Measurements from ENCODE around the gene MPRIP. TPM values are rescaled to one million over a fixed set of nuclear protein-coding genes. Genes with fewer than 3 reads are reported as not detected.
"Not testable (repeated sequence)": the region's sequence is repeated elsewhere in the genome, so short reads cannot be mapped to it uniquely, and the experiment has no call there.

Gene MPRIP
- 100 to 1,000 TPM; 219 to 234 TPM for total RNA-seq
- 10 to 100 TPM; 16.9 to 28.3 (median 26.4) TPM for polyA plus RNA-seq
- 155 to 396 (median 234) reads per million in 6 experiments for total RNA-seq

DNA sequence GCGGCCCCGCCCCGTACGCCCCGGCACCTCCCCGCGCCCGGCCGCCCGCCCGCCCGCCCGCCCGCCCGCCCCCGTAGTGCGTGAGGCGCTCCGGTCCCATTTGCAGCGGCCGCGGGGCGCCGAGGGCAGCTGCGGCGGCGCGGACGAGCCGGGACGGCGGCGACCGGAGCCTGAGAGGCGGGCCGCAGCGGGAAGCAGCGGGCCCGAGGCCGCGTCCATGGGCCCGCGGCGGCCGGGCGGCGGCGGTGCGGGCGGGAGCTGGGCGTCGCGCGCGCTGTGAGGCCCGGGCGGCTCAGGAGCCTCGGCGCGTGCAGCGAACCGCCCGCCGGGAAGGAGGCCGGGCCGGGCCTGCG, at the start of gene MPRIP:
Gene MPRIP (plus strand): TSS at position 74 of the 353 bp plus-strand sequence. CDS start 392 bp downstream, outside the sequence.
- peak within 1 kb of the TSS; percentile 91 to 97 (median 95) for H3K4me3 Mint-ChIP-seq
- H3K4me1 Mint-ChIP-seq, result peaks cover 26 to 52% (median 49%) of the 10 kb centered on the region in 4 donors
- peak within 1 kb of the TSS; percentile 79 to 96 (median 90) for H3K27ac Mint-ChIP-seq
- peak in 1 of 2 donors; percentile 32 for ATAC-seq
- POLR2A ChIA-PET, result interaction anchor here (0.6 to 1.0 kb wide), 3 partner anchors 15 to 1272 kb away, joined by 3 read pairs; partner anchors contain the start of gene TOP3A
- DNase-seq, result peak in 1 of 10 donors; percentile 27
- no peaks in the 10 kb centered on the region for H3K9me3 Mint-ChIP-seq
- no peaks in the 10 kb centered on the region for H3K36me3 Mint-ChIP-seq
- no peaks in the 10 kb centered on the region for H3K27me3 Mint-ChIP-seq

GRCh38 chr17:16994631-16995030, 47.6 kb upstream of the MPRIP start:
- no peak overlapping the region for H3K27ac Mint-ChIP-seq

DNA sequence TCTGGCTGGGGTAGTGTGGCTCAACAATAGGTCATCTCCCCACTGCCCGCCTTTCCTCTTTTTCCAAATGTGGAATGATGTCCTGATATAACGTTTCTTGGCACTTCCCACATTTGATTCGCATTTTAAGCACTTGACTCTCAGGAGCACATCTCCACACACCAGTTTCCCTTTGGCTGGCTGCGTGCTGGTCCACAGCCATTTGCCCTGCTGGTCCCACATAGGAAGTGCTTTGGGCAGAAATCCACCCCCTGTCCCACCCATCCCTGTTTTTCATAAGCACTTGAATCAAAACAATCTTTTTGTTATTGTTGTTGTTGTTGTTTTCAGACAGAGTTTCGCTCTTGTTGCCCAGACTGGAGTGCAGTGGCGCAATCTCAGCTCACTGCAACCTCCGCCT, 46.3 kb upstream of the MPRIP start:
- POLR2A ChIA-PET, result no interaction called here
- Mint-ChIP-seq H3K4me3 (no peak overlapping the region), H3K9me3 (no peaks in the 10 kb centered on the region), H3K36me3 (no peaks in the 10 kb centered on the region), H3K27me3 (no peaks in the 10 kb centered on the region), H3K4me1 (peaks cover 0 to 6% (median 4%) of the 10 kb centered on the region in 4 donors), H3K27ac (no peak overlapping the region)
- DNase-seq (no peak), ATAC-seq (no peak)

More at GRCh38 chr17:16994631-16995030, 47.6 kb upstream of the MPRIP start:
- Mint-ChIP-seq H3K4me1 (peaks cover 2 to 17% (median 8%) of the 10 kb centered on the region in 4 donors), H3K9me3 (no peaks in the 10 kb centered on the region), H3K4me3 (peak overlapping the region in 1 of 10 donors; percentile 36), H3K27me3 (no peaks in the 10 kb centered on the region), H3K36me3 (no peaks in the 10 kb centered on the region)
- DNase-seq (no peak), ATAC-seq (no peak)
- POLR2A ChIA-PET, result no interaction called here

DNA sequence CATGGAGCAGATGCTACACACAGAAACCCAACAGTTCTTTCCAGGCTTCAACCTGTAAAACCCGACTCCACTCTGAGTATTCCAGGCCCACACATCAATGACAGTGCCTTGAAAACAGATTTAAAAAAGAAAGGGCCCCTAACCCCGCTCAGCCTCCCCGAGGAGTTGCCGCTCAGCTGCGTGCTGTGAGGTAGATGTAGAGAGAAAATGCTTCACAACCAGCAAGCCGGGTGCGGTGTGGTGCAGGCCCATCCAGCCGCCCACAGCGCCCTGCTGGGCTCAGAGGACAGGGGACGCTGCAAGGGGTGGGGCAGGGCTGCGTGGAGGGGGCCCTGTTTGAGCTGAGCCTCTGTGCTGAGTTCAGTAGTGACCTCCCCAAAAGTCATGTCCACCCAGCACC, 45.5 kb upstream of the MPRIP start:
- H3K4me1 Mint-ChIP-seq, H3K27ac Mint-ChIP-seq, H3K27me3 Mint-ChIP-seq, H3K36me3 Mint-ChIP-seq, POLR2A ChIA-PET, ATAC-seq, H3K9me3 Mint-ChIP-seq, DNase-seq, H3K4me3 Mint-ChIP-seq: not testable (repeated sequence)

GRCh38 chr17:16997514-16998429, 44.5 kb upstream of the MPRIP start:
- DNase-seq, result peak in 1 of 10 donors; percentile 75
- Mint-ChIP-seq H3K4me1 (peaks cover 0 to 5% (median under 1%) of the 10 kb centered on the region in 4 donors), H3K36me3 (no peaks in the 10 kb centered on the region), H3K27me3 (no peaks in the 10 kb centered on the region), H3K27ac (no peak overlapping the region), H3K4me3 (no peak overlapping the region), H3K9me3 (no peaks in the 10 kb centered on the region)
- ATAC-seq, result peak in 1 of 2 donors; percentile 92
- POLR2A ChIA-PET, result no interaction called here

DNA sequence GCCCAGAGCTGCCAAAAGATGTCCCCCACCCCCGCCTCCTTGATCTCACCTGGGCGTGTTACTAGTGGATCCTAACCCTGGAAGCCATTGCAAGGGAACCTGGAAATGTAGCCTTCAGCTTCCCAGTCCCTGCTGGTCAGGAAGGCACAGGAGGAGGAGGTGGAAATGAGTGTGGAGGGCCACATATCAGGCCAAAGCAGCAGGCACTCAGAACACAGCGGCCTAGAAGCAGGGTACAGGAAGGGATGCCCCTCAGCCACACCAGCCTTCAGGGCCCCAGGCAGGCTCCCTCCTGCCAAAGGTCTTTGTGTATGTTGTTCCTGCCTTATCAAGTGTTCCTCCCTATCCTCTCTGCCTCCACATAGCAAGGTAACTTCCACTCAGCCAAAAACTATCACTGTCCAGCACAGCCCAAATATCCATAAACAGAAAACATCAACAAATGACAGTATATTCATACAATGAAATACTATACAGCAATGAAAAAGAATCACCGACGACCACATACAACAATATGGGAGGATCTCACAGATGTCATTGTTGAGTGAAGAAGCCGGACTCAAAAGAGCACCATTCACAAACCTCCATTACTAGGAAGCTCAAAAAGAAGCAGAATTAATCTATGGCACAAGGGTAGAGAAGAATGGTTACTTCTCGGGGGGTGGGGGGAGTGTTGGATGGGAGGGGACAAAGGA, 42.2 kb upstream of the MPRIP start:
- Mint-ChIP-seq H3K4me1 (peaks cover 0 to 3% (median under 1%) of the 10 kb centered on the region in 4 donors), H3K27me3 (no peaks in the 10 kb centered on the region), H3K4me3 (no peak overlapping the region), H3K9me3 (no peaks in the 10 kb centered on the region), H3K27ac (no peak overlapping the region), H3K36me3 (no peaks in the 10 kb centered on the region)
- POLR2A ChIA-PET, result interaction anchor here (0.6 kb wide), 1 partner anchor 314 kb away, joined by 3 read pairs; no protein-coding TSS in a partner anchor
- no peak for ATAC-seq
- DNase-seq, result no peak

DNA sequence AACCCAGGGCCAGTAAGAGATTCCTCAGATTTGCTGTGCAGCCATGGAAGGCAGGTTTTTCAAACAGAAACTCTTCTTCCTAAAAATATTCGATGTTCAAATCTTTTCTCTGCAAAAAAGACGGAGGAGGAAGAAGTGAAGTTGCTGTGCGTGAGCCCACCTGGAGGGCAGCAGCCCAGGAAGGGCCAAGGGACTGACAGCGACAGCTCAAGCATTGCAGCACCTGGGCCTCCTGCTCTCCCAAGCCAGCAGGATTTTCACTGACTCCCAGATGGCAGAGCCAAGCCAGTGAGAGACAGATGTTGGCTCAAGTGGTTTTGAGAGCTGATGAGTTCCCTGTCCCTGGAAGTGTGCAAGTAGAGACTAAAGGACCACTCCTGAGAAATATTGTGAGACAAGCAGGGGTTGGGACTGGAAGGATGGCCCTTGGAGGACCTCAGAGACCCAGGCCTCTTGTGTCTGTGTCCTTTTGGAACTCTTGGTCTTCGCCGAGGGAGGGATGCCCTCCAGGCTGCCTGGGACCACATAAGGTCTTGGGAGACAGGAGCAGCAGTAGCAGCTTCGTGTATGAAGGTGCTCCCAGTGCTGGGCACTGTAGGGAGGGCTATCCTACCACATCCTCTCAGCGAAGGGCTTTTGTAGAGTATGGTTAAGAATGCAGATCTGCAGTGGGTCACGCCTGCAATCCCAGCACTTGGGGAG, 41.0 kb upstream of the MPRIP start:
- peak in 1 of 2 donors; percentile 13 for ATAC-seq
- no peaks in the 10 kb centered on the region for H3K27me3 Mint-ChIP-seq
- POLR2A ChIA-PET, result no interaction called here
- H3K36me3 Mint-ChIP-seq, result no peaks in the 10 kb centered on the region
- DNase-seq, result no peak
- no peak overlapping the region for H3K4me3 Mint-ChIP-seq
- H3K4me1 Mint-ChIP-seq, result peaks cover 0 to 3% (median under 1%) of the 10 kb centered on the region in 4 donors
- H3K27ac Mint-ChIP-seq, result no peak overlapping the region
- no peaks in the 10 kb centered on the region for H3K9me3 Mint-ChIP-seq

DNA sequence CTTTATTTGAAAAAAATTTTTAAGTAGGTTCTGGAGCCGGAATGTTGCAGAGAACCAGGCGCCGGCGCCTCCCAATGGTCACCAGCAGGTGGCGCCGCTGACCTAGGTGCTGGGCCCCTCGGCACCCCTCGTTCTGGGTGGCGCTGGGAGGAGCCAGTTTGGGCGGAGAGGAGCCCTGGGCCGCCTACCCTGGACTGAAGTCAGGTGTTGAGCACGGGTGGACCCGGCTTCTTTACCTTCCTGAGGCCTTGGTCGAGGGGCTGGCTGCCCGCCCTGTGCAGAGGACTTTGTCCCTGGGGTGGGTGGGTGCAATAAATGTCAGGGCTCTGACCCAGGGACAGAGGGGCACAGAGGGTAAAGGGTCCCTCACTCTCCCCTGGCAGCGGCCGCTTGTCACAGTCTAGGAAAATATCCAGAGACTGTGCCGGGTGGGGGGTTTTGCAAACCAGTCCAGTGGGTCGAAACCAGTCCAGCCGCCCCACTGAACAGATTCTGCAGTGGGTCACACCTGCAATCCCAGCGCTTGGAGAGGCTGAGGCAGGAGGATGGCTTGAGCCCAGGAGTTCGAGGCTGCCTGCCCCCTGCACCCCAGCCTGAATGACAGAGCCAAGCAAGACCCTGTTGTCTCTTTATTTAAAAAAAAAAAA, 40.3 kb upstream of the MPRIP start:
- peaks cover 0 to 3% (median under 1%) of the 10 kb centered on the region in 4 donors for H3K4me1 Mint-ChIP-seq

GRCh38 chr17:17002731-17003715, 39.2 kb upstream of the MPRIP start:
- H3K4me3 Mint-ChIP-seq, ATAC-seq, DNase-seq, H3K4me1 Mint-ChIP-seq, H3K9me3 Mint-ChIP-seq, H3K27ac Mint-ChIP-seq, POLR2A ChIA-PET, H3K27me3 Mint-ChIP-seq, H3K36me3 Mint-ChIP-seq: not testable (repeated sequence)

More for the DNA sequence above, 40.3 kb upstream of the MPRIP start:
- peak; percentile 84 to 99 for ATAC-seq
- Mint-ChIP-seq H3K4me3 (no peak overlapping the region), H3K27me3 (no peaks in the 10 kb centered on the region), H3K9me3 (no peaks in the 10 kb centered on the region), H3K36me3 (no peaks in the 10 kb centered on the region), H3K27ac (no peak overlapping the region)
- POLR2A ChIA-PET, result no interaction called here
- peak; percentile 55 to 86 (median 74) for DNase-seq

DNA sequence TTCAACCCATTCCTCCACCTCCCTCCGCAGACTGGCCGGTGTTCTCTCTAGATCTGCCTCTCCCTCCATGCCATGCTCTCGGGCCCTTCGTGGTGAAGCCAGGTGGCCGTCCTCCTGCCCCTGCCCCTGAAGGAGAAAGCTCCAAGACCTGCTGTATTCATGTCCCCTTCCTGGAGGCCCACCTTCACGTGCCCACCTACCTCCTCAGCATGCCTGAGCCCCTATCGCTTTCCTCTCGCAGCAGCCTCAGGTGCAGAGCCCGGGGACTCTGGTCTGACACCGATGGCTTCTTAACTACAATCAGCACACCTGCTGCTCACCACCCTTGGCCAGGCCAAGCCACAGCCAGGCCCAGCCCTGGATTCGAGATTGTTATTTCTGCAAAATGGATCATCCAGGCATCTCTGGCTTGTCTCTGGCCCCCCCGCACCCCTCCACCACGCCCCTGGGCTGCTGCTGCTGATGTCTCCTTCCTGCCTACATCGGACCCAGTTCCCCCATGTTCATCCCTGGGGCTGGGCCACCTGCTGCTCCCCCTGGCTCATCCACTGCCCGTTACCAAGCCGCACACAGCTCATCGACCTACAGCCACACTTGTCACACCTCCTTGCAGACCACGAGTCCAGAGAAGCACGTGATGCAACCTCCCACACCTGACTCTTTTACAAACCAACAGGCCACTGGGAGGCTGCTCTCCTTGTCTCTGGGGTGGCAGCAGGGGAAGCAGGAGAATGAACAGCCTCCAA, 37.8 kb upstream of the MPRIP start:
- Mint-ChIP-seq H3K36me3 (no peaks in the 10 kb centered on the region), H3K27me3 (no peaks in the 10 kb centered on the region), H3K4me3 (no peak overlapping the region), H3K9me3 (no peaks in the 10 kb centered on the region), H3K4me1 (peaks cover 0 to 3% (median under 1%) of the 10 kb centered on the region in 4 donors), H3K27ac (peak overlapping the region in 1 of 10 donors; percentile 77)
- ATAC-seq (no peak), DNase-seq (no peak)
- POLR2A ChIA-PET, result no interaction called here

Data from naive thymus-derived CD8-positive, alpha-beta T cell (primary cell).